Measurements from ENCODE around the gene ZNF189.
A peak's percentile ranks its signal among the peaks of the same experiment; 100 is the strongest.

The ZNF189 gene

DNA sequence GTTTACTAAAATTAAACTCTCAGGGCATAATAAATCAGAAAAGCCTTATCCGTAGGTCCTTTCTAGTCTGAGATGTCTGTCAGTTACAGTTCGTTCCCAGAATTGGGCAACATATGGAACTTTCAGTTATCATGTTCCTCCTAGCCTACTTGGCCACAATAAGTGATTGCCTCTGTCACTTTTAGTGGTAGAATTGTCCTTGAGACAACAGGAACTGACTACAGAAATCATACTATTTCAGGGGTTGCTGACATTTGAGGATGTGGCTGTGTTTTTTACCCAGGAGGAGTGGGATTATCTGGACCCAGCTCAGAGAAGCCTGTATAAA is 956 bp downstream of the ZNF189 start:
- TF ChIP-seq, protein P1, sequence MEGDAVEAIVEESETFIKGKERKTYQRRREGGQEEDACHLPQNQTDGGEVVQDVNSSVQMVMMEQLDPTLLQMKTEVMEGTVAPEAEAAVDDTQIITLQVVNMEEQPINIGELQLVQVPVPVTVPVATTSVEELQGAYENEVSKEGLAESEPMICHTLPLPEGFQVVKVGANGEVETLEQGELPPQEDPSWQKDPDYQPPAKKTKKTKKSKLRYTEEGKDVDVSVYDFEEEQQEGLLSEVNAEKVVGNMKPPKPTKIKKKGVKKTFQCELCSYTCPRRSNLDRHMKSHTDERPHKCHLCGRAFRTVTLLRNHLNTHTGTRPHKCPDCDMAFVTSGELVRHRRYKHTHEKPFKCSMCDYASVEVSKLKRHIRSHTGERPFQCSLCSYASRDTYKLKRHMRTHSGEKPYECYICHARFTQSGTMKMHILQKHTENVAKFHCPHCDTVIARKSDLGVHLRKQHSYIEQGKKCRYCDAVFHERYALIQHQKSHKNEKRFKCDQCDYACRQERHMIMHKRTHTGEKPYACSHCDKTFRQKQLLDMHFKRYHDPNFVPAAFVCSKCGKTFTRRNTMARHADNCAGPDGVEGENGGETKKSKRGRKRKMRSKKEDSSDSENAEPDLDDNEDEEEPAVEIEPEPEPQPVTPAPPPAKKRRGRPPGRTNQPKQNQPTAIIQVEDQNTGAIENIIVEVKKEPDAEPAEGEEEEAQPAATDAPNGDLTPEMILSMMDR (IDR thresholded peaks at IDR 0.05; ENCODE audit: low read depth, low read length, missing control alignments), result no peak
- no peak for DNase-seq (ENCODE audit: low read depth)
- H3K4me3 ChIP-seq (ENCODE audit: low read depth, low read length), result peak overlapping the region; percentile 70
- in situ Hi-C loops (cut with HindIII; ENCODE audit: low sequenced_read_pairs), result no loop called here

DNA sequence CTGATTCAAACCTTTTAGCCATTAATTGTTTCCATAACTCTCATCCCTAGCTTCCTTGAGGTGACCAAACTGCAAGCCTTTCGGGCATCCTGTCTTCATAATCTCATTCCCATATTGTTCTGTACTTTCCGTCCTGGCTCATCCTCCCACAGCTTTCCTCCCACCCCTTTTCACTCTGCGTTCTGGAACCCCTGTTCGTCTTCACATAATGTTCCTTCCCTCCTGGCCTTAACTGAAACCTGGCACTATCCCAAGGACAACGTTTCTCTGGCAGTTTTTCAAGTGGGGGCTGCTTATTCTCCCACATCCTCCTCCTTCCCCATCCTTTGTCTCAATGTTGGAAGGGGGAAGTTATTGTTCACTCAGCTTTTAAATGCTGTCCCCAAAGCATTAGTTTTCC is 1.5 kb downstream of the ZNF189 start:
- TF ChIP-seq, protein P1 (IDR thresholded peaks at IDR 0.05; ENCODE audit: low read depth, low read length, missing control alignments), result no peak
- in situ Hi-C loops (cut with HindIII; ENCODE audit: low sequenced_read_pairs), result no loop called here
- DNase-seq (ENCODE audit: low read depth), result no peak
- peak overlapping the region; percentile 70 for H3K4me3 ChIP-seq (ENCODE audit: low read depth, low read length)

GRCh38 chr9:101403516-101404285 is 5.0 kb downstream of the ZNF189 start:
- no peak for DNase-seq (ENCODE audit: low read depth)
- no peak overlapping the region for H3K4me3 ChIP-seq (ENCODE audit: low read depth, low read length)
- TF ChIP-seq, protein P1 (IDR thresholded peaks at IDR 0.05; ENCODE audit: low read depth, low read length, missing control alignments), result no peak
- in situ Hi-C loops (cut with HindIII; ENCODE audit: low sequenced_read_pairs), result no loop called here

DNA sequence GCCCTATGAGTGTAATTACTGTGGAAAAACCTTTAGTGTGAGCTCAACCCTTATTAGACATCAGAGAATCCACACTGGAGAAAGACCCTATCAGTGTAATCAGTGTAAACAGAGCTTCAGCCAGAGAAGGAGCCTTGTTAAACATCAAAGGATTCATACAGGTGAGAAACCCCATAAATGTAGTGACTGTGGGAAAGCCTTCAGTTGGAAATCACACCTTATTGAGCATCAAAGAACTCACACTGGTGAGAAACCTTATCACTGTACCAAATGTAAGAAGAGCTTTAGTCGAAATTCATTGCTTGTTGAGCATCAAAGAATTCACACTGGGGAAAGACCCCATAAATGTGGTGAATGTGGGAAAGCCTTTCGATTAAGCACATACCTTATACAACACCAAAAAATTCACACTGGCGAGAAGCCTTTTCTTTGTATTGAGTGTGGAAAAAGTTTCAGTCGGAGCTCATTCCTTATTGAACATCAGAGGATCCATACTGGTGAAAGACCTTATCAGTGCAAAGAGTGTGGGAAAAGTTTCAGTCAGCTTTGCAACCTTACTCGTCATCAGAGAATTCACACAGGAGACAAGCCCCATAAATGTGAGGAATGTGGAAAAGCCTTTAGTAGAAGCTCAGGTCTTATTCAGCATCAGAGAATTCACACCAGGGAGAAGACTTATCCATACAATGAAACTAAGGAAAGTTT is 9.9 kb downstream of the ZNF189 start:
- TF ChIP-seq, protein P1 (IDR thresholded peaks at IDR 0.05; ENCODE audit: low read depth, low read length, missing control alignments), result no peak
- in situ Hi-C loops (cut with HindIII; ENCODE audit: low sequenced_read_pairs), result no loop called here
- DNase-seq (ENCODE audit: low read depth), result no peak
- H3K4me3 ChIP-seq (ENCODE audit: low read depth, low read length), result no peak overlapping the region

- TF ChIP-seq, protein P1 (IDR thresholded peaks at IDR 0.05; ENCODE audit: low read depth, low read length, missing control alignments), result no peak
- no peak for DNase-seq (ENCODE audit: low read depth)
- in situ Hi-C loops (cut with HindIII; ENCODE audit: low sequenced_read_pairs), result no loop called here
- H3K4me3 ChIP-seq (ENCODE audit: low read depth, low read length), result no peak overlapping the region
These were observed 10.4 kb downstream of the ZNF189 start for GRCh38 chr9:101409079-101409477.

- in situ Hi-C loops (cut with HindIII; ENCODE audit: low sequenced_read_pairs), result no loop called here
- no peak for DNase-seq (ENCODE audit: low read depth)
These were observed 16.2 kb downstream of the ZNF189 start for GRCh38 chr9:101414839-101415238.

More at GRCh38 chr9:101414839-101415238, 16.2 kb downstream of the ZNF189 start:
- no peak overlapping the region for H3K4me3 ChIP-seq (ENCODE audit: low read depth, low read length)
- TF ChIP-seq, protein P1 (IDR thresholded peaks at IDR 0.05; ENCODE audit: low read depth, low read length, missing control alignments), result no peak
